ENCODE measurements around the gene HOXC13.

The HOXC13 gene

DNA sequence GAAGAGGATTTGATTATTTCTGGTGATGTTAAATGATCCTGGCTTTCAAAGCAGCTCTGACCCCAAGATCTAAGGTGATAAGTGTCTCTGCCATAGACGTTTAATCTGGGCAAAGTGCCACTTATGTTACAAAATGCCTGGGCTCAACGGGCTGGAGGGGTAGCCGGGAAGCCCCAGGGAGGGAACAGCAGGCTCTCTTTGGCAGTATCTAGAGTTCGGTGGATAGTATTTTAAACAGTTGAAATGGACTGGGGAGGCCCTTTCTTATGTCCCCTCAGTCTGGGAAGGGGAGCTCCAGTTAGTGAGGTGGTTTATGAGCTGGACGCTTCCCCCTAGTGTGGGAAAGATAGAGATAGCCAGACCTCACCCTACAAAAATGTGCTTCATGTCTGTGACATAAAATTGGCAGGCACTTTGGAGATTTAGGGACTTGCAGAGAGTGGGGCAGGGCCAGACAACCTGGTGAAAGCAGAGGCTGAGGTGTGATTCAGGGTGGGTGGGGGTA, 28.8 kb downstream of the HOXC13 start:
- no peak for DNase-seq (ENCODE audit: insufficient read length)
- FAIRE-seq: no peak
- TF ChIP-seq TAF1 (IDR thresholded peaks at IDR 0.05; ENCODE audit: borderline replicate concordance, low read depth, low read length) (no peak), POLR2A (IDR thresholded peaks at IDR 0.05; ENCODE audit: low read depth, low read length) (no peak), POLR2AphosphoS5 (IDR thresholded peaks at IDR 0.05; ENCODE audit: low read depth, low read length) (no peak)

DNA sequence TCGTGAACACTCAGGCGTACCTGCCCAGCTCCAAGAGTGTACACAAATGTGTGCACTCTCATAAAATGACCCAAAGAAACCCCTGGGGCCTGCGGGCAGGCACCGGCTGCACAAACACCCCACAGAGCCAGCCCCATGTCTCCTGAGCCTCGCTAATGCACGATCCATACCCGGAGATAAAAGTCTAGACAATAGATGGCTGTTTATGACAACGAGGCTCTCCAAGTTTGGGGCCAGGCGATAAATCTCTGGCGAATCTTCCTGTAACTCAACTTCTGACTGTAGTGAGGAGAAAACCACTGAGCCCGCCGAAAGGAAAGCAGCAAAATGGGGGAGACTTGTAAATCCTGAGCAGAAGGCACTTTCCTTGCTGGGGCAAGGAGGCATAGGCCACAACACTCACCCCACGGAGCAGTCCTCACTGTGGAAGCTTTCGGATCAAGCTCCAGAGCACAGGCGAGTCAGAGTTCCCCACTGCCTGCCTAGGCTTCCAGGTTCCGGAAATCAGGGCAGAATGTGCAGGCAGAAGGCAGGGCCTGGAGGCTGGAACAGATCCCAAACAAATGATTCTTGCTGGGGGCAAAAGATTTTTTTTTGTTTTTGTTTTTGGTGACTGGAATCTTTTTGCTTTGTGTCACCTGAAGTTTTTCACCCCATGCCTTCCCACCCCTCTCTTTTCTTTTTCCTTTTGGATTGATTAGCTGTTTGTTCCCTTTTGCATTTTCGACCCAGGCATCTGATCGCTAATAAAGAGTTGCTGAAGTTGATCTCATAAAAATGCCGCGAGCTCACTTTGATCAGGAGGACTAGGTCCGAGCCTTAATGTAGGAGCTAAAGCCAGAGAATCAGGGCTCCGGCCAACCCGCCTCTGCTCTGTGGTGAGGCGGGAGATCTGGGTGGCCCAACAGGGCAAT, 29.8 kb downstream of the HOXC13 start:
- no peak for DNase-seq (ENCODE audit: insufficient read length)
- TF ChIP-seq POLR2AphosphoS5 (IDR thresholded peaks at IDR 0.05; ENCODE audit: low read depth, low read length) (no peak), POLR2A (IDR thresholded peaks at IDR 0.05; ENCODE audit: low read depth, low read length) (no peak), TAF1 (IDR thresholded peaks at IDR 0.05; ENCODE audit: borderline replicate concordance, low read depth, low read length) (no peak)
- FAIRE-seq: no peak

DNA sequence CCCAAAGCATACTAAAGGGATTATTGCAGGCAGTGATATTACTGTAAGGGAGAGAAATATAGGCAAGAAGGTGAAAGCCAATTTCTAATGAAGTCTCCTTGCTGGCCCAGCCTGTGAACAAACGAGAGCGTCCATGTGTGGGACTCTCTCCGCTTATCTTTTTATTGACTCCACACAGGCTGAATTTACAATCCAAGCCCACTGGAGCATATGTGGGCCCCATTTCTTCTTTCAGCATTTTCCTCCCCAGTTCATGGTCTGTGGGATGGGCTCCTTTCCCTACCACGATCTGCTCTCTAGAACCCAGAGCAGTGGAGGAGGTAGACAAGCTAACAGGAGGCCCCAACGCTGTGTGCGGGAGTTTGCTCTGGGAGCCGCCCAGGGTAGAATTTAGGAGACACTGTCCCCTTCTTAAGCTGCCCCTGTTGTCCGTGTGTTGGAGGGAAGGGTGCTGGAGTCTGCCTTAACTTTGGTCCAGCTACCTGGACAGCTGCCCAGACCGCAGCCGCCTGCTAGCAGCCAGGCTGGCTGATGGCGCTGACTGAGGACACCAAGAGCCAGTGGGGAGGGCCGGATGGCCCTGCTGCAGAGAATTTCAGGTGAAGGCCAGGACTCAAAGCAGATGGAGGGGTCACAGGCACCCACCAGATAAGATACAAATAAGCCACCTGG, 31.1 kb downstream of the HOXC13 start:
- no peak for DNase-seq (ENCODE audit: insufficient read length)
- no peak for FAIRE-seq
- TF ChIP-seq POLR2AphosphoS5 (IDR thresholded peaks at IDR 0.05; ENCODE audit: low read depth, low read length): no peak
- no peak for TF ChIP-seq TAF1 (IDR thresholded peaks at IDR 0.05; ENCODE audit: borderline replicate concordance, low read depth, low read length)
- TF ChIP-seq POLR2A (IDR thresholded peaks at IDR 0.05; ENCODE audit: low read depth, low read length): no peak

DNA sequence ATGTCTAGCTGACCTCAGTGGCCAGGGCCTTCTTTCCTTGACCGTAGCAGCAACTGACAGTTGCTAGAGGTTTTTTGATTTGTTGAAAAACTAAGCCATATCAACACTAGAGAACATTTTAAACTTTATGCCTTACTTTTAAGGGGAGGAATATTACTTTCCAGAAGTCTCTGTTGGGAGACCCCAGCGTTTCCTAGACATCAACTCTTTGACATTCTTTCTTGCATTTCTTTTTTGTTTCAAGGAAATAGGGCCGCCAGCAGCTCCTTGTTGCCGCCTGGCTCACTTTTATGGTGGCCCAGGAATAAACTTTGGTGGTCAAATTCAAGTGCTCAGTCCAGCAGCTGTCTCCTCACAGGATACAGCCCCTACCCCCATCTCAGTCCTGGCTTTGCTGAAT, 31.8 kb downstream of the HOXC13 start:
- FAIRE-seq (no peak), DNase-seq (ENCODE audit: insufficient read length) (no peak)
- TF ChIP-seq POLR2AphosphoS5 (IDR thresholded peaks at IDR 0.05; ENCODE audit: low read depth, low read length): no peak
- TF ChIP-seq POLR2A (IDR thresholded peaks at IDR 0.05; ENCODE audit: low read depth, low read length): no peak
- no peak for TF ChIP-seq TAF1 (IDR thresholded peaks at IDR 0.05; ENCODE audit: borderline replicate concordance, low read depth, low read length)

DNA sequence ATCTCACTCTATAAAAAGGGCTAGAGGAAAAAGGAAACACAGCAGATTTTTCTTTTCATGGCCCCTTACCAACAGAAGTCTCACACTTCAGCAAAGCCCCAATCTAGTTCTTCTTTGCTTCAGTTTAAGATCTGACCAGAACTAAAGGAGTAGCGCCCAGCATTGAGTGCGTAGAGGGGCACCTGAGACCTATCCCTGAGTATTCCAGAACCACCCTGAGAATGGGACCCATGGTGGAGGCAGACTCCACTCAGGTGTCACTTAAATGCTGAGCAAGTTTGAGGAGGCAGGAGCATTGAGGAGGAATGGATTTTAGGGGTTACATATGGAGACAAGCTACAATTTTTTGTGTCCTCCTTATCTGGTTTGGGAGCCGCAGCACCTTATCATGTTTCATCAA, 32.5 kb downstream of the HOXC13 start:
- DNase-seq (ENCODE audit: insufficient read length) (no peak), FAIRE-seq (no peak)
- no peak for TF ChIP-seq TAF1 (IDR thresholded peaks at IDR 0.05; ENCODE audit: borderline replicate concordance, low read depth, low read length)
- no peak for TF ChIP-seq POLR2A (IDR thresholded peaks at IDR 0.05; ENCODE audit: low read depth, low read length)
- TF ChIP-seq POLR2AphosphoS5 (IDR thresholded peaks at IDR 0.05; ENCODE audit: low read depth, low read length): no peak

DNA sequence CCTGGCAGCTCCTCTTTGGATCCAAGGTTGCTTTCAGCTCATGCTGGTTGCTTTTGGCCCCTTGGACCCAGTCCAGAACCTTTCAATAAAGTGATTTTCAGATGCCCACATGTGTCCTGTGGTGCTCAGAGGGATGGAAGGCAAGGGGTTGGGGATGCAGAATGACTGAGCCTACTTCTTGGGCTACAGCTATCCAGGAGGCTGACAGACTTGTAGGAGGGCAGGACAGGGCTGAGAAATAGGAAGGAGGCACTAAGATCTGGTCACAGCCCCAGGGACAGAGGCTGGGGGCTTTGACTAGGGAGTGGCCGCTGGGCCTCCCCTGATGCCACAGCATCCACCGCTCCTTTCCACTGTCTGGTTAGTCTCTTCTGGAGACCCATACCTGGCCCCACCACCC, 33.1 kb downstream of the HOXC13 start:
- FAIRE-seq: no peak
- DNase-seq (ENCODE audit: insufficient read length): no peak
- TF ChIP-seq POLR2AphosphoS5 (IDR thresholded peaks at IDR 0.05; ENCODE audit: low read depth, low read length): no peak
- no peak for TF ChIP-seq TAF1 (IDR thresholded peaks at IDR 0.05; ENCODE audit: borderline replicate concordance, low read depth, low read length)
- no peak for TF ChIP-seq POLR2A (IDR thresholded peaks at IDR 0.05; ENCODE audit: low read depth, low read length)

DNA sequence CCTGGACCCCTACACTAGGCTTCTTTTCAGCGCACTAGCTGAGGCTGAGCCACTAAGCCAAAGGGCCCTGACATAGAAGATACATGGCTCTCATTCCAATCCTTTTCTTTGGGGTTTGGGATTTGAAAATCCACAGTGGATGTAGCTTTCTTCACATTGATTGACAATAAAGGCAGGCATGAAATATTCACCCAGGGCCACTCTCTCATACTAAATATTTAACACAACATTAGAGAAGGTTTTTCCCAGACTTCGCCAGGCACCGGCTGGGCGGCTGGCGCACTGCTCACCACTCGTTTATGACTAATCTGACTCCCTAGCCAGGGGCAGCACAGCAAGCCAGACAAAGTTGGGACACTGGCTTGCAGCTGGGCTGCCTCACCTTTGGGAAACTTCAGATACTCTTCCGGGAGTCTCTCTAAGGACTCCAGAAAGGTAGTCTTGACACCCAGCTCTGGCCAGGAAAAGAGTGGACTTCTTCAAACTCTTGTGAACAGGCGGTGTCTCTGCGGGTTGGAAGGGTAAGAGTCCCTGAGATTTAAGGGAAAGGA, 33.6 kb downstream of the HOXC13 start:
- DNase-seq (ENCODE audit: insufficient read length) (no peak), FAIRE-seq (no peak)
- no peak for TF ChIP-seq POLR2AphosphoS5 (IDR thresholded peaks at IDR 0.05; ENCODE audit: low read depth, low read length)
- TF ChIP-seq POLR2A (IDR thresholded peaks at IDR 0.05; ENCODE audit: low read depth, low read length): no peak
- no peak for TF ChIP-seq TAF1 (IDR thresholded peaks at IDR 0.05; ENCODE audit: borderline replicate concordance, low read depth, low read length)

DNA sequence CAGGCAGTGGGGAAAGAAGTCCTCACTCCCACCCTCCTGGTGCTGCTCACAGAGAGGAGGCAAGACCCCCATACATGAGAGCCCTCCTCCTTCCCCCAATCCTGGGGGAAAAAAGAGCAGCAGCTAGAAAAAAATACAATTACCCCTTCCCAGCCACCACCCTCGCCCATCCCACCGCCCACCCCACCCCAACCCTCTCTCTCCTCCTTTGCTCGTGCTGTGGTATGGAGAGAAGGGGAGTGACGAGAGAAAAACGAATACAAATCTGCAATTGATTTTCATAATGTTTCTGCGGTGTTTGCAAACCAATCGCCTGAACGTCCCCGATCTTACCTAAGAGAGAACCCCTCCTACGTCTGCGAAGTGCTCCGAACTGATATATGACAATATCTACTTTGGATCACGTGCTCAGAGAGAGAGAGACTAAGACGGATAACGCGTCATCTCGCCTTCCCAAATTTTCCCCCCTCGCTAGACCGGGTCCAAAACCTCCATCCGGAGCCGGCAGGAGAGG, 34.1 kb downstream of the HOXC13 start, which contains the start of gene HOXC11:
TSS of gene HOXC11 (plus strand) at position 405 of the 514 bp plus-strand sequence. CDS start 116 bp downstream, outside the sequence.
- DNase-seq (ENCODE audit: insufficient read length): no peak
- no peak for FAIRE-seq
- TF ChIP-seq POLR2A (IDR thresholded peaks at IDR 0.05; ENCODE audit: low read depth, low read length) (no peak), TAF1 (IDR thresholded peaks at IDR 0.05; ENCODE audit: borderline replicate concordance, low read depth, low read length) (no peak), POLR2AphosphoS5 (IDR thresholded peaks at IDR 0.05; ENCODE audit: low read depth, low read length) (no peak)

DNA sequence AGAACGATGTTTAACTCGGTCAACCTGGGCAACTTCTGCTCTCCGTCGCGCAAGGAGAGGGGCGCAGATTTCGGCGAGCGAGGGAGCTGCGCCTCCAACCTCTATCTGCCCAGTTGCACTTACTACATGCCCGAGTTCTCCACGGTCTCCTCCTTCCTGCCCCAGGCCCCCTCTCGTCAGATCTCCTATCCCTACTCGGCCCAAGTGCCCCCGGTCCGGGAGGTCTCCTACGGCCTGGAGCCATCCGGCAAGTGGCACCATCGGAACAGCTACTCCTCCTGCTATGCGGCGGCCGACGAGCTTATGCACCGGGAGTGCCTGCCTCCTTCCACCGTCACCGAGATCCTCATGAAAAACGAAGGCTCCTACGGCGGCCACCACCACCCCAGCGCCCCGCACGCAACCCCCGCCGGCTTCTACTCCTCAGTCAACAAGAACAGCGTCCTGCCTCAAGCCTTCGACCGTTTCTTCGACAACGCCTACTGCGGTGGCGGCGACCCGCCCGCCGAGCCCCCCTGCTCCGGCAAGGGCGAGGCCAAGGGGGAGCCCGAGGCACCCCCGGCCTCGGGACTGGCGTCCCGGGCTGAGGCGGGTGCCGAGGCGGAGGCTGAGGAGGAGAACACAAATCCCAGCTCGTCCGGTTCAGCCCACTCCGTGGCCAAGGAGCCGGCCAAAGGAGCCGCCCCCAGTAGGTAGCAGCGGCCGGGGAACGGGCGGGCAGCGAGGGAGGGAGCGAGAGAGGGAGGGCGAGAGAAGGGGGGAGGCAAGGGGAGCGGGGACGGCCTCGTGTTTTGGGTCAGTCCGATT, 34.8 kb downstream of the HOXC13 start:
- TF ChIP-seq TAF1 (IDR thresholded peaks at IDR 0.05; ENCODE audit: borderline replicate concordance, low read depth, low read length) (no peak), POLR2AphosphoS5 (IDR thresholded peaks at IDR 0.05; ENCODE audit: low read depth, low read length) (no peak), POLR2A (IDR thresholded peaks at IDR 0.05; ENCODE audit: low read depth, low read length) (no peak)
- no peak for DNase-seq (ENCODE audit: insufficient read length)
- FAIRE-seq: no peak
